ENCODE measurements around the gene SMOC2. TPM values are rescaled to one million over a fixed set of nuclear protein-coding genes. Genes with fewer than 3 reads are reported as not detected.
"Not testable (repeated sequence)": the region's sequence is repeated elsewhere in the genome, so short reads cannot be mapped to it uniquely, and the experiment has no call there.

Gene SMOC2
- total RNA-seq, 1 donor from 2014 or later = 14.4 TPM

DNA sequence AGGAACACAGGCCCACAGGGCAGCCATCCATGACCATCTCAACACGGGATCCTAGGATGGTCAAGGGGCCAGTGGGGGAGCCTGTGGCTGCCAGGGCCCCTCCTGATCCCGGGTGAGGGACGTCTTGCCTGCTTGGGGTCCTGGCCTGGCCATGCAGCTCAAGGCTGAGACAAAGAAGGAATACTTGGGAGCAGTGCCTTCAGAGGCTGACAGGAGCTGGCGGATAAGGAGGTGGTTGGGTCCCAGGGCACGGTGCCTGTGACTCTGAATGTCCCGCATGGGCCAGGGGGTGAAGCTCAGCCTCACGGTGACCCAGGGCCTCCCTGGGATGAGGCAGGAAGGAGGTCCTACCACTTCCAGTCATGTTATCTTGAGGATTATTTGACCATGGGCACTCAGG, 95.2 kb downstream of the SMOC2 start:
- H3K4me1 ChIP-seq = peaks cover 52% of the 10 kb centered on the region
- intact Hi-C loops (cut with micrococcal nuclease) = no loop called here

DNA sequence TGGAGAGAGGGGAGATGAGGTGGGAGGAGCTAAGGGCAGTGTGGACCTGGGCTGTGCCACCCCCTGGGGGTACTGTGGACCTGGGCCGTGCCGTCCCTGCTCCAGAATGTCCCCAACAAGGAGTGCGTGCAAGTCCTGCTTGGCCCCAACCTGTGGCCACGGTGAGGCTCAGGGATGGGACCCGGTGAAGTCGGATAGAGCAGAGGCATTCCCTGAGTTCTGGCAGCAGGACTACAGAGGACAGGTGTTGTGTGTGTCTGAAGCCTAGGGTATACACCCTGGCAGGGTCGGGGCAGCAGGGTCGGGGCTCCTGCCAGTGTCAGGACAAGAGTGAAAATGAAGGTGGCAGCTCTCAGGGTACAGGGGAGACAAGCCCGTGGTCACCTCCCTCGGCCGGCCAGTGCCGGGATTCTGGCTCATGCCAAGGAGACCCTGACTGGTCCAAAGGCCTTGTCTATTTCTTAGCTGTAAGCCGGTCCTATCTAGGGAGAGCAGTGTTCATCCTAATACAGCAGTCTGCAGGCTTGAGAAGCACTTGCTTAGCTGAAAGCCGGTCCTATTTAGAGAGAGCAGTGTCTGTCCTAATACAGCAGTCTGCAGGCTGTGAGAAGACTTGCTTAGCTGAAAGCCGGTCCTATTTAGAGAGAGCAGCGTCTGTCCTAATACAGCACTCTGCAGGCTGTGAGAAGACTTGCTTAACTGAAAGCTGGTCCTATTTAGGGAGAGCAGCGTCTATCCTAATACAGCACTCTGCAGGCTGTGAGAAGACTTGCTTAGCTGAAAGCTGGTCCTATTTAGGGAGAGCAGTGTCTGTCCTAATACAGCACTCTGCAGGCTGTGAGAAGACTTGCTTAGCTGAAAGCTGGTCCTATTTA, 95.9 kb downstream of the SMOC2 start:
- intact Hi-C loops (cut with micrococcal nuclease) = no loop called here
- H3K27ac ChIP-seq (replicated peaks) = peak overlapping the region; percentile 74
- DNase-seq = no peak
- H3K9me3 ChIP-seq (replicated peaks) = no peaks in the 10 kb centered on the region
- no peaks in the 10 kb centered on the region for H3K36me3 ChIP-seq
- TF ChIP-seq, protein P1, sequence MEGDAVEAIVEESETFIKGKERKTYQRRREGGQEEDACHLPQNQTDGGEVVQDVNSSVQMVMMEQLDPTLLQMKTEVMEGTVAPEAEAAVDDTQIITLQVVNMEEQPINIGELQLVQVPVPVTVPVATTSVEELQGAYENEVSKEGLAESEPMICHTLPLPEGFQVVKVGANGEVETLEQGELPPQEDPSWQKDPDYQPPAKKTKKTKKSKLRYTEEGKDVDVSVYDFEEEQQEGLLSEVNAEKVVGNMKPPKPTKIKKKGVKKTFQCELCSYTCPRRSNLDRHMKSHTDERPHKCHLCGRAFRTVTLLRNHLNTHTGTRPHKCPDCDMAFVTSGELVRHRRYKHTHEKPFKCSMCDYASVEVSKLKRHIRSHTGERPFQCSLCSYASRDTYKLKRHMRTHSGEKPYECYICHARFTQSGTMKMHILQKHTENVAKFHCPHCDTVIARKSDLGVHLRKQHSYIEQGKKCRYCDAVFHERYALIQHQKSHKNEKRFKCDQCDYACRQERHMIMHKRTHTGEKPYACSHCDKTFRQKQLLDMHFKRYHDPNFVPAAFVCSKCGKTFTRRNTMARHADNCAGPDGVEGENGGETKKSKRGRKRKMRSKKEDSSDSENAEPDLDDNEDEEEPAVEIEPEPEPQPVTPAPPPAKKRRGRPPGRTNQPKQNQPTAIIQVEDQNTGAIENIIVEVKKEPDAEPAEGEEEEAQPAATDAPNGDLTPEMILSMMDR (IDR thresholded peaks at IDR 0.05; ENCODE audit: borderline replicate concordance) = no peak
- H3K27me3 ChIP-seq (ENCODE audit: low read depth) = peaks cover 21% of the 10 kb centered on the region
- H3K4me1 ChIP-seq = peaks cover 59% of the 10 kb centered on the region
- H3K4me3 ChIP-seq = no peak overlapping the region

More for the DNA sequence above, 95.2 kb downstream of the SMOC2 start:
- Histone ChIP-seq H3K4me3 (no peak overlapping the region), H3K36me3 (no peaks in the 10 kb centered on the region), H3K27ac (replicated peaks) (peak overlapping the region; percentile 74), H3K9me3 (replicated peaks) (no peaks in the 10 kb centered on the region), H3K27me3 (ENCODE audit: low read depth) (peaks cover 21% of the 10 kb centered on the region)
- no peak for DNase-seq
- TF ChIP-seq, protein P1 (IDR thresholded peaks at IDR 0.05; ENCODE audit: borderline replicate concordance) = no peak

DNA sequence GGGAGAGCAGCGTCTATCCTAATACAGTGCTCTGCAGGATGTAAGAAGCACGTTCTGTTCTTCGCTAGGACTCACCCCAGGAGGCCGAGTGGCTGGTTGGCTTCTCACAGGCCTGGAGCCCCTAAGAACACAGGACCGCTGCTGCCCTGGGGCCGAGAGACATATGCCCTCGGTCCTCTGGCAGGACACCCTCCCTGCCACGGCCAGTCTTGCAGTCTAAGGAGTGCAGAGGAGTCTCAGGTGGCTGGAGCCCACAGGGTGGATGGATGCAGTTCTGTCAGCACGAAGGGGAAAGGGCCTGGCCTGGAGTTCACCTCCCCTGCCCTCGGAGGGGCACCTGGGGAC, 96.5 kb downstream of the SMOC2 start:
- intact Hi-C loops (cut with micrococcal nuclease) = no loop called here
- TF ChIP-seq, protein P1 (IDR thresholded peaks at IDR 0.05; ENCODE audit: borderline replicate concordance) = no peak
- no peaks in the 10 kb centered on the region for H3K9me3 ChIP-seq (replicated peaks)
- peaks cover 64% of the 10 kb centered on the region for H3K4me1 ChIP-seq
- peak overlapping the region; percentile 74 for H3K27ac ChIP-seq (replicated peaks)
- H3K36me3 ChIP-seq = no peaks in the 10 kb centered on the region
- DNase-seq = no peak
- no peak overlapping the region for H3K4me3 ChIP-seq
- H3K27me3 ChIP-seq (ENCODE audit: low read depth) = peaks cover 21% of the 10 kb centered on the region

DNA sequence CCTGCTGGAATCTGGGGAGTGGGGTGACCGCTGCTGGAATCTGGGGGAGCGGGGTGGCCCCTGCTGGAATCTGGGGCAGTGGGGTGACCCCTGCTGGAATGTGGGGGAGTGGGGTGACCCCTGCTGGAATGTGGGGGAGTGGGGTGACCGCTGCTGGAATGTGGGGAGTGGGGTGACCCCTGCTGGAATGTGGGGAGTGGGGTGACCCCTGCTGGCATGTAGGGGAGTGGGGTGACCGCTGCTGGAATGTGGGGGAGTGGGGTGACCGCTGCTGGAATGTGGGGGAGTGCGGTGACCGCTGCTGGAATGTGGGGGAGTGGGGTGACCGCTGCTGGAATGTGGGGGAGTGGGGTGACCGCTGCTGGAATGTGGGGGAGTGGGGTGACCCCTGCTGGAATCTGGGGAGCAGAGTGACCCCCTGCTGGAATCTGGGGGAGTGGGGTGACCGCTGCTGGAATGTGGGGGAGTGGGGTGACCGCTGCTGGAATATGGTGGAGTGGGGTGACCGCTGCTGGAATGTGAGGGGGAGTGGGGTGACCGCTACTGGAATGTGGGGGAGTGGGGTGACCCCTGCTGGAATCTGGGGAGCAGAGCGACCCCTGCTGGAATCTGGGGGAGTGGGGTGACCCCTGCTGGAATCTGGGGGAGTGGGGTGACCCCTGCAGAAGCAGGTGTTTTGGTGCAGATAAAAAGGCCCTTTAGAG, 97.4 kb downstream of the SMOC2 start:
- H3K27ac ChIP-seq (replicated peaks); H3K9me3 ChIP-seq (replicated peaks); DNase-seq; H3K4me3 ChIP-seq; intact Hi-C loops (cut with micrococcal nuclease); H3K36me3 ChIP-seq: not testable (repeated sequence)
- Histone ChIP-seq H3K4me1 (peaks cover 60% of the 10 kb centered on the region), H3K27me3 (ENCODE audit: low read depth) (peaks cover 21% of the 10 kb centered on the region)

DNA sequence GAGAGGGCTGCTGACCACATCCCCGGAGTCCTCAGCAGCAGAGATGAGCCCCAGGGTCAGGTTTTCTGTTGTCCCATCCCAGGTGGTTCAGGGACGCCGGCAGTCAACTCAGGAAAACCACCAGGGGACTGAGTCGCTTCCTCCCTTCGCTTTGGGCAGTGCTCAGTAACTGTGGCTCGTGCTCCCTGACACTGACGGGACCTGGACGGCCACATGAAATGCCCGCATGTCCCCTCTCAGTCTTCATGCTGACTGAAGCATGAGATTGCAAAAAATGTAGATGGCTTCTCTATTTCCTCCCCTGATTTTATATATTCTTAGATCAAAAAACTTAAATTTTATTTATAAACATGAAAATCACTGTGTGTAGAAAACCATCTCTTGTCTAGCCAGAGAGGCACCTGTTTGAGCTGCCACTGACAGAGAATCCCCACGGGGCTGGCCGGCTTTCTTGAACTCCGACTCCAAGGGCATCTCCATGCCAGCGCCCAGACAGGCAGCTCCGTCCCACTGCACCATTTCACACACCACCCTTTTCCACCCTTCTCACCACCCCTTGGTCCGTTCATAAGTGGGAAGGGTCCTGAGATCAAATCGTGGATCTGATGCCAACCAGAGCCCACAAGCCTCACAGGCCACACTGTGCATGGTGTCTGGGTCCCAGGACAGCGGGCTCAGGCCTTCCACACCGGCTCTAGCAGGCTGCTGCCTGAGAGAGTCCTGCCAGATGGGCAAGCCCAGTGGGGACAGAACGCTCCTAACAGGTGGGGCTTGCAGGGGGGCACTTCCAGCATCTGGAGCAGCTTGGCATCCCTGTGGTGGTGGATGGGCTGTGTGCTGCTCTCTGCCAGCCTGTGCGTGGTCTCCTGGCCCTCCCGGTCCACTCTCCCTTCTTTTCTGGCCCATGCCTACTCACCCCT, 98.2 kb downstream of the SMOC2 start:
- H3K27me3 ChIP-seq (ENCODE audit: low read depth) = peaks cover 21% of the 10 kb centered on the region
- TF ChIP-seq, protein P1 (IDR thresholded peaks at IDR 0.05; ENCODE audit: borderline replicate concordance) = no peak
- no peak overlapping the region for H3K4me3 ChIP-seq
- peak overlapping the region; percentile 78 for H3K27ac ChIP-seq (replicated peaks)
- no peak for DNase-seq
- no peaks in the 10 kb centered on the region for H3K9me3 ChIP-seq (replicated peaks)
- peaks cover 55% of the 10 kb centered on the region for H3K4me1 ChIP-seq
- intact Hi-C loops (cut with micrococcal nuclease) = no loop called here
- no peaks in the 10 kb centered on the region for H3K36me3 ChIP-seq
